GM18505 (cell line): ENCODE measurements around the gene COL4A5.

ENCODE experiments used
- ATAC-seq: cut with Tn5 transposase; IDR thresholded peaks from one replicate; pipeline ENCODE4 v1.9.1; 2021; ENCODE audit not compliant: unreplicated experiment
- POLR2A ChIP-seq: IDR thresholded peaks from 4 replicates; pipeline ENCODE4 v1.6.1; 2011; ENCODE audit warnings: borderline replicate concordance; ENCODE audit not compliant: insufficient read depth, insufficient read length; ENCODE audit errors: extremely low read depth

Gene COL4A5

GRCh38 chrX:108726748-108727147 lies 287.1 kb downstream of the COL4A5 start:
- ATAC-seq, result no peak
- TF ChIP-seq POLR2A, result no peak

- no peak for TF ChIP-seq POLR2A
Measured at GRCh38 chrX:108731153-108731552, 291.5 kb downstream of the COL4A5 start.

GRCh38 chrX:108732630-108733321 lies 293.1 kb downstream of the COL4A5 start:
- no peak for ATAC-seq
- no peak for TF ChIP-seq POLR2A

More at GRCh38 chrX:108731153-108731552, 291.5 kb downstream of the COL4A5 start:
- ATAC-seq, result no peak

- TF ChIP-seq POLR2A, result no peak
- ATAC-seq, result no peak
Measured at GRCh38 chrX:108734426-108734825, 294.8 kb downstream of the COL4A5 start.

GRCh38 chrX:108735091-108735678 lies 295.5 kb downstream of the COL4A5 start:
- no peak for TF ChIP-seq POLR2A

GRCh38 chrX:108735679-108736508 lies 296.3 kb downstream of the COL4A5 start:
- no peak for ATAC-seq
- no peak for TF ChIP-seq POLR2A

More at GRCh38 chrX:108735091-108735678, 295.5 kb downstream of the COL4A5 start:
- no peak for ATAC-seq

GRCh38 chrX:108736509-108737479 lies 297.2 kb downstream of the COL4A5 start, which contains the start of gene IRS4:
IRS4 (minus strand) TSS chrX:108736563.
- ATAC-seq, result no peak
- TF ChIP-seq POLR2A, result no peak

- no peak for ATAC-seq
- TF ChIP-seq POLR2A, result no peak
Measured at GRCh38 chrX:108737754-108738153, 298.1 kb downstream of the COL4A5 start.

GRCh38 chrX:108740299-108740774 lies 300.7 kb downstream of the COL4A5 start:
- no peak for TF ChIP-seq POLR2A
- no peak for ATAC-seq
